Stimulated activated CD4-positive, alpha-beta T cell treated with anti-CD3 and anti-CD28 coated beads, Interleukin-1b, Interleukin-23, amount 100 ng/mL, for 24 hours (primary cell): ENCODE results near the gene GPR137C.

ENCODE experiments used
- DNase-seq, 4 experiments: peaks; one replicate each; pipeline ENCODE4 v3.0.0-alpha.2; 2020; ENCODE audit warnings: low read depth in 4 of 4, low spot score in 1 of 4

Gene GPR137C

DNA sequence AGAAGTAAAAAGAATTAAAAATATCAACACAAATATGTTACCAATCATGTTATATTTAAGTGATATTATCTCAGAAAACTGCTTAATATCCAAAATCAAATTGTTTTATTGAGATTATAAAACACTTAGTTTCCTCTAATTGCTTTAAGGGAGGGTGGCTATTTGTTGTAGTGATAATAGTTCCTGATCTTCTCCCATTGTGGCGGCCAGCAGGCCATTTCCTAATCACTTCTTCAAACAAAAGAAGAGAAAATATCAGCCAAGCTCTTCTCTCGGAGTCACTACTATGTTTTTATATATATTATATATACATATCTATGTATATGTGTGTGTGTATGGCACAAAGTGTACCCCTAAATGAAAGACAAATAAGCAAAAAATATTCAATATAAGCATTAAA is 111.2 kb downstream of the GPR137C start:
- no peak for DNase-seq

GRCh38 chr14:52678591-52678990 is 126.0 kb downstream of the GPR137C start:
- DNase-seq, result no peak

GRCh38 chr14:52683985-52684520 is 131.4 kb downstream of the GPR137C start:
- DNase-seq, result no peak

DNA sequence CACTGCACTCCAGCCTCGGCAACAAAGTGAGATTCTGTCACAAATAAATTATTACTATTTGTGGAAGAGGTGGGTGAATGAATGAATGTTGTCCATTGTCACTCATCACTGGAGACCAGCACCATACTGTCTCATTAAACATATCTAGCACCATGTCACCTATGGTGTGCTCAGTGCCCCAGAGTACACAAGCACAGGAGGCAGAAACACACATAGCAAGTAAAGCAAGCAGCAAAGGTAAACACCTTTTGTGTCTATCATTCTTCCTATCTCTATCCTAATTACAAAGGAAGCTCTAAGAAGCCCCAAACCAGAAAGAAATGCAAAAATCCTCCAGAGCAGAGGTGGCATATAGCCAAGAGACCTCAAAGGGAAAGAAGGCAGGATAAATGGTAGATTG is 133.5 kb downstream of the GPR137C start:
- DNase-seq, result no peak
